H1 (cell line): ENCODE results near the gene TSPAN9. TPM values are rescaled to one million over a fixed set of nuclear protein-coding genes. Genes with fewer than 3 reads are reported as not detected.

Source experiments
- CTCF ChIA-PET: fragments of 300-600 bp; sonication (Branson Sonifier 250); formaldehyde crosslinking; loops from one replicate; lab custom pipeline; 2021; ENCODE audit not compliant: partially characterized antibody; lab: Charles Lee
- POLR2A ChIA-PET: fragments of 300-600 bp; sonication (Branson Sonifier 250); formaldehyde crosslinking; loops from one replicate; lab custom pipeline; 2021; ENCODE audit warnings: inconsistent platforms; ENCODE audit not compliant: partially characterized antibody; lab: Charles Lee
- DNase-seq, 2 experiments: peaks; one replicate each; pipeline versions ENCODE4 v3.0.0 to v3.0.0-alpha.2; 2010 to 2022; ENCODE audit warnings: low spot score in 2 of 2, low read depth in 1 of 2, mixed read lengths in 1 of 2
- FAIRE-seq: peaks from 2 replicates; lab custom pipeline; 2011; peaks lifted over from hg19 to GRCh38; lab: Jason Lieb, UNC
- H2AFZ ChIP-seq: 2 replicates; pipeline ENCODE4 v1.8.1; 2012; ENCODE audit warnings: low read length, inconsistent platforms
- H2AK5ac ChIP-seq: 2 replicates; pipeline ENCODE4 v1.6.1; 2013; ENCODE audit warnings: low read depth, low read length
- H2BK120ac ChIP-seq: replicated peaks from 2 replicates; pipeline ENCODE3; 2013; ENCODE audit warnings: low read depth, low read length, inconsistent platforms
- H2BK12ac ChIP-seq: 2 replicates; pipeline ENCODE4 v1.6.1; 2013; ENCODE audit warnings: low read depth, low read length
- H2BK15ac ChIP-seq: 2 replicates; pipeline ENCODE4 v1.6.1; 2013; ENCODE audit warnings: low read length
- H2BK20ac ChIP-seq: 2 replicates; pipeline ENCODE4 v1.6.1; 2013; ENCODE audit warnings: low read length
- H2BK5ac ChIP-seq: 2 replicates; pipeline ENCODE4 v1.6.1; 2013; ENCODE audit warnings: low read depth, low read length
- H3K14ac ChIP-seq: 2 replicates; pipeline ENCODE4 v1.6.1; 2013; ENCODE audit warnings: inconsistent platforms; ENCODE audit not compliant: insufficient read length
- H3K18ac ChIP-seq: 2 replicates; pipeline ENCODE4 v1.6.1; 2013; ENCODE audit warnings: low read length; ENCODE audit errors: extremely low read depth
- H3K23ac ChIP-seq: 2 replicates; pipeline ENCODE4 v1.6.1; 2013; ENCODE audit warnings: inconsistent platforms; ENCODE audit not compliant: insufficient read length
- H3K23me2 ChIP-seq: 2 replicates; pipeline ENCODE4 v1.6.1; 2013; ENCODE audit warnings: low read depth, low read length
- H3K27ac ChIP-seq: 2 replicates; pipeline ENCODE4 v1.6.1; 2011; ENCODE audit warnings: low read depth, low read length, inconsistent platforms
- H3K27me3 ChIP-seq, 4 experiments: replicated peaks in 1 of 4; 1 replicate in 1 of 4; 2 replicates in 3 of 4; pipeline versions ENCODE4 v1.6.1 to v1.8.1; 2011 to 2013; ENCODE audit warnings: low read length in 3 of 4, mild to moderate bottlenecking in 3 of 4, inconsistent platforms in 2 of 4, mixed read lengths in 2 of 4, moderate library complexity in 1 of 4; ENCODE audit not compliant: control insufficient read depth in 3 of 4, insufficient read depth in 3 of 4; ENCODE audit errors: extremely low read depth in 1 of 4
- H3K36me3 ChIP-seq, 4 experiments: 2 replicates each; pipeline versions ENCODE4 v1.6.1 to v1.8.1; 2011 to 2013; ENCODE audit warnings: mild to moderate bottlenecking in 4 of 4, low read length in 3 of 4, moderate library complexity in 2 of 4, control low read depth in 1 of 4, inconsistent platforms in 1 of 4; ENCODE audit not compliant: insufficient read depth in 4 of 4, control insufficient read depth in 2 of 4
- H3K4ac ChIP-seq: replicated peaks from 2 replicates; pipeline ENCODE3; 2013; ENCODE audit warnings: low read length, low read depth, mixed read lengths, inconsistent platforms; ENCODE audit not compliant: insufficient read length
- H3K4me1 ChIP-seq, 4 experiments: replicated peaks in 1 of 4; 1 replicate in 1 of 4; 2 replicates in 3 of 4; pipeline versions ENCODE4 v1.6.1 to v1.8.1; 2011 to 2013; ENCODE audit warnings: low read length in 3 of 4, inconsistent platforms in 2 of 4, mixed read lengths in 1 of 4; ENCODE audit not compliant: insufficient read depth in 4 of 4, control insufficient read depth in 3 of 4
- H3K4me2 ChIP-seq, 2 experiments: 2 replicates each; pipeline versions ENCODE4 v1.6.1 to v1.8.1; 2011 to 2013; ENCODE audit warnings: low read depth in 2 of 2, low read length in 2 of 2, control low read depth in 1 of 2, inconsistent platforms in 1 of 2, mild to moderate bottlenecking in 1 of 2; ENCODE audit not compliant: insufficient read depth in 1 of 2
- H3K4me3 ChIP-seq, 4 experiments: fragments of 200-600, 300-600 bp in 1 of 4; sonication (generic), shearing (Covaris generic), sonication (Bioruptor Twin) in 1 of 4; 2 replicates each; pipeline versions ENCODE4 v1.5.1 to v1.8.1; 2011 to 2016; ENCODE audit warnings: low read length in 4 of 4, low read depth in 3 of 4, control low read depth in 2 of 4, inconsistent platforms in 2 of 4, mild to moderate bottlenecking in 2 of 4, mixed read lengths in 1 of 4, moderate library complexity in 1 of 4; ENCODE audit not compliant: insufficient read depth in 2 of 4; ENCODE audit errors: extremely low read depth in 1 of 4
- H3K56ac ChIP-seq: replicated peaks from 2 replicates; pipeline ENCODE3; 2013; ENCODE audit warnings: low read depth, mild to moderate bottlenecking, mixed read lengths, low read length, inconsistent platforms; ENCODE audit not compliant: insufficient read length
- H3K79me1 ChIP-seq: 2 replicates; pipeline ENCODE4 v1.6.1; 2013; ENCODE audit warnings: low read depth, low read length, control low read depth
- H3K79me2 ChIP-seq, 2 experiments: 2 replicates each; pipeline versions ENCODE4 v1.6.1 to v1.8.1; 2012 to 2013; ENCODE audit warnings: low read length in 2 of 2, mild to moderate bottlenecking in 2 of 2, inconsistent platforms in 1 of 2; ENCODE audit not compliant: insufficient read depth in 2 of 2, control insufficient read depth in 1 of 2
- H3K9ac ChIP-seq, 4 experiments: replicated peaks in 1 of 4; 1 replicate in 1 of 4; 2 replicates in 3 of 4; pipeline versions ENCODE4 v1.6.1 to v1.8.1; 2011 to 2013; ENCODE audit warnings: low read depth in 3 of 4, low read length in 3 of 4, control low read depth in 2 of 4, mild to moderate bottlenecking in 2 of 4, moderate library complexity in 2 of 4, inconsistent platforms in 1 of 4; ENCODE audit errors: extremely low read depth in 1 of 4
- H3K9me3 ChIP-seq, 2 experiments: 2 replicates each; pipeline versions ENCODE4 v1.6.1 to v1.8.1; 2012 to 2013; ENCODE audit warnings: mild to moderate bottlenecking in 2 of 2, moderate library complexity in 2 of 2, control low read depth in 1 of 2, inconsistent platforms in 1 of 2, low read depth in 1 of 2, low read length in 1 of 2, mixed read lengths in 1 of 2; ENCODE audit not compliant: insufficient read depth in 2 of 2
- H4K20me1 ChIP-seq, 2 experiments: replicated peaks in 1 of 2; 2 replicates each; pipeline versions ENCODE3 to v1.8.1; 2011 to 2013; ENCODE audit warnings: inconsistent platforms in 2 of 2, low read length in 2 of 2, mild to moderate bottlenecking in 1 of 2; ENCODE audit not compliant: insufficient read depth in 2 of 2, control insufficient read depth in 1 of 2
- H4K5ac ChIP-seq: 2 replicates; pipeline ENCODE4 v1.6.1; 2013; ENCODE audit warnings: low read length, low read depth, mixed read lengths, inconsistent platforms; ENCODE audit not compliant: insufficient read length
- H4K8ac ChIP-seq: 2 replicates; pipeline ENCODE4 v1.8.0; 2013; ENCODE audit warnings: mild to moderate bottlenecking, moderate library complexity, low read length, inconsistent platforms; ENCODE audit not compliant: insufficient read depth; ENCODE audit errors: extremely low read depth
- H4K91ac ChIP-seq: replicated peaks from 2 replicates; pipeline ENCODE3; 2013; ENCODE audit warnings: low read length, mixed read lengths, inconsistent platforms; ENCODE audit not compliant: insufficient read length
- CTBP2 ChIP-seq: IDR thresholded peaks from 2 replicates; pipeline ENCODE4 v1.7.0; 2011; ENCODE audit warnings: borderline replicate concordance, mild to moderate bottlenecking, moderate library complexity, mixed read lengths, low read length; ENCODE audit not compliant: insufficient read depth, insufficient read length
- JUND ChIP-seq: IDR thresholded peaks from 2 replicates; pipeline ENCODE4 v1.6.1; 2011; ENCODE audit warnings: mild to moderate bottlenecking, improper control_type of control experiment, low read length
- POU5F1 ChIP-seq: IDR thresholded peaks from 2 replicates; pipeline ENCODE4 v1.6.1; 2011; ENCODE audit warnings: low read depth, mild to moderate bottlenecking, low read length, moderate library complexity
- WGBS, 2 experiments: shearing (Covaris generic) in 1 of 2; methylation state at CpG; one replicate each; pipeline versions ENCODE4 v1.1.6 to v1.1.7; 2013 to 2015; ENCODE audit warnings: low lambda C conversion rate in 2 of 2, mixed read lengths in 2 of 2, inconsistent platforms in 1 of 2, low coverage in 1 of 2, missing lambda C conversion rate in 1 of 2; ENCODE audit not compliant: insufficient replicate concordance in 2 of 2, insufficient coverage in 1 of 2, insufficient read length in 1 of 2; ENCODE audit errors: extremely low coverage in 1 of 2, missing lambda C conversion rate in 1 of 2; 5-methylcytosine and 5-hydroxymethylcytosine counted together
- polyA plus RNA-seq, 7 experiments: library from polyadenylated mRNA; depleted of rRNA in 3 of 7; stranded (reverse) in 5 of 7; unstranded in 2 of 7; fragments of >200 nt in 5 of 7; fragments of 200-250 nt in 2 of 7; gene quantifications; 1 replicate in 5 of 7; 2 replicates in 1 of 7; 4 replicates in 1 of 7; pipeline versions ENCODE4 v1.2.1 to v1.2.3, GENCODE V29; 2011 to 2013; ENCODE audit warnings: missing spikeins in 2 of 7, mixed read lengths in 2 of 7
- total RNA-seq: library from RNA; stranded (reverse); fragmentation: NEBNext Ultra II Directional; extraction: Animal tissue kit (Norgen Biotek cat#: 25700); gene quantifications from 2 replicates; pipeline ENCODE4 v1.2.1, GENCODE V29; 2021

The TSPAN9 gene
- total and polyA plus RNA-seq, 2 of the 8 experiments (the other 6 are each of a cell fraction or from before 2014, with no cell fraction given), result 11.5 to 29.1 TPM

- no peak overlapping the region for H3K14ac ChIP-seq
Measured at GRCh38 chr12:3175238-3175637, 98.1 kb downstream of the TSPAN9 start.

More at GRCh38 chr12:3175238-3175637, 98.1 kb downstream of the TSPAN9 start:
- peaks cover 4% of the 10 kb centered on the region; the same call in 1 of the 2 replicates for H3K79me1 ChIP-seq
- H4K91ac ChIP-seq, result no peak overlapping the region
- no peak overlapping the region; the same call in 1 of the 2 replicates for H2AK5ac ChIP-seq
- H2BK15ac ChIP-seq, result 0 out of 2 replicates have a peak overlapping the region, but pooled peaks have one; percentile 29
- POLR2A ChIA-PET, result interaction anchor here (0.9 kb wide), 1 partner anchor 12 kb away, joined by 3 read pairs; no protein-coding TSS in a partner anchor
- H3K9ac ChIP-seq, result 0 out of 7 replicates have a peak overlapping the region, but pooled peaks of 1 of the 4 experiments have one; percentile 11
- WGBS, 2 experiments, result 89% methylated on average over 7 of the region's 10 CpGs; no CpG with 5 or more reads in 1 of the 2 experiments
- no peak overlapping the region for H2BK5ac ChIP-seq
- H3K9me3 ChIP-seq, result no peaks in the 10 kb centered on the region
- DNase-seq, result no peak
- no peaks in the 10 kb centered on the region for H3K27me3 ChIP-seq
- no peak overlapping the region for H3K4me2 ChIP-seq
- H3K4me1 ChIP-seq, result peaks cover 8 to 21% (median 14%) of the 10 kb centered on the region in 4 experiments
- H3K23ac ChIP-seq, result no peak overlapping the region
- peak overlapping the region; percentile 32; the same call in 1 of the 2 replicates for H3K18ac ChIP-seq
- no peak overlapping the region for H2BK12ac ChIP-seq
- TF ChIP-seq CTBP2 (no peak), POU5F1 (no peak), JUND (no peak)
- no peak overlapping the region for H4K5ac ChIP-seq
- no peak overlapping the region for H2BK120ac ChIP-seq
- H3K23me2 ChIP-seq, result peaks cover 3% of the 10 kb centered on the region; the same call in 1 of the 2 replicates
- H2AFZ ChIP-seq, result no peak overlapping the region
- H3K56ac ChIP-seq, result no peak overlapping the region
- no peak overlapping the region for H3K27ac ChIP-seq
- no peak for FAIRE-seq
- peak overlapping the region; percentile 19; the same call in 1 of the 2 replicates for H4K8ac ChIP-seq
- H3K4ac ChIP-seq, result no peak overlapping the region
- no peak overlapping the region for H2BK20ac ChIP-seq
- no peak overlapping the region for H3K4me3 ChIP-seq
- CTCF ChIA-PET, result interaction anchor here (0.7 to 3.2 kb wide), 6 partner anchors 11 to 40 kb away, joined by 3 to 12 read pairs (median 4); no protein-coding TSS in a partner anchor
- no peaks in the 10 kb centered on the region for H3K36me3 ChIP-seq
- no peaks in the 10 kb centered on the region for H4K20me1 ChIP-seq
- no peaks in the 10 kb centered on the region for H3K79me2 ChIP-seq
